Endothelial cell (in vitro differentiated cells): ENCODE results near the gene COL6A3. TPM values are rescaled to one million over a fixed set of nuclear protein-coding genes. Genes with fewer than 3 reads are reported as not detected.
"Not testable (repeated sequence)": the region's sequence is repeated elsewhere in the genome, so short reads cannot be mapped to it uniquely, and the experiment has no call there.

Experiments used
- DNase-seq: peaks from one replicate; pipeline ENCODE4 v3.0.0; 2021; ENCODE audit warnings: low spot score
- H3K27ac Mint-ChIP-seq: one replicate; pipeline ENCODE4 v1.8.0; 2021; ENCODE audit warnings: mixed read lengths, inconsistent platforms; ENCODE audit not compliant: unreplicated experiment
- H3K27me3 Mint-ChIP-seq: one replicate; pipeline ENCODE4 v1.8.0; 2021; ENCODE audit warnings: mild to moderate bottlenecking, moderate library complexity, mixed read lengths, inconsistent platforms; ENCODE audit not compliant: unreplicated experiment
- H3K36me3 Mint-ChIP-seq: one replicate; pipeline ENCODE4 v1.8.0; 2021; ENCODE audit warnings: mild to moderate bottlenecking, low read depth, mixed read lengths, inconsistent platforms; ENCODE audit not compliant: unreplicated experiment
- H3K4me1 Mint-ChIP-seq: one replicate; pipeline ENCODE4 v1.8.0; 2021; ENCODE audit warnings: mild to moderate bottlenecking, mixed read lengths, inconsistent platforms; ENCODE audit not compliant: unreplicated experiment
- H3K4me3 Mint-ChIP-seq: one replicate; pipeline ENCODE4 v1.8.0; 2021; ENCODE audit warnings: mild to moderate bottlenecking, mixed read lengths, inconsistent platforms; ENCODE audit not compliant: unreplicated experiment
- H3K9me3 Mint-ChIP-seq: one replicate; pipeline ENCODE4 v1.8.0; 2021; ENCODE audit warnings: mixed read lengths, inconsistent platforms; ENCODE audit not compliant: unreplicated experiment
- total RNA-seq: library from RNA; stranded (reverse); fragmentation: NEBNext Ultra II Directional; extraction: Animal tissue kit (Norgen Biotek cat#: 25700); gene quantifications from one replicate; pipeline ENCODE4 v1.2.1, GENCODE V29; 2021; ENCODE audit not compliant: unreplicated experiment
- TF ChIP-seq, protein P1 (sequence below): fragments of 200-600 bp; sonication (generic); IDR thresholded peaks from one replicate; pipeline ENCODE4 v1.5.0; 2021; ENCODE audit warnings: antibody characterized with exemption; ENCODE audit not compliant: unreplicated experiment

The COL6A3 gene
- total RNA-seq, 1 donor from 2014 or later, result 1.6 TPM

DNA sequence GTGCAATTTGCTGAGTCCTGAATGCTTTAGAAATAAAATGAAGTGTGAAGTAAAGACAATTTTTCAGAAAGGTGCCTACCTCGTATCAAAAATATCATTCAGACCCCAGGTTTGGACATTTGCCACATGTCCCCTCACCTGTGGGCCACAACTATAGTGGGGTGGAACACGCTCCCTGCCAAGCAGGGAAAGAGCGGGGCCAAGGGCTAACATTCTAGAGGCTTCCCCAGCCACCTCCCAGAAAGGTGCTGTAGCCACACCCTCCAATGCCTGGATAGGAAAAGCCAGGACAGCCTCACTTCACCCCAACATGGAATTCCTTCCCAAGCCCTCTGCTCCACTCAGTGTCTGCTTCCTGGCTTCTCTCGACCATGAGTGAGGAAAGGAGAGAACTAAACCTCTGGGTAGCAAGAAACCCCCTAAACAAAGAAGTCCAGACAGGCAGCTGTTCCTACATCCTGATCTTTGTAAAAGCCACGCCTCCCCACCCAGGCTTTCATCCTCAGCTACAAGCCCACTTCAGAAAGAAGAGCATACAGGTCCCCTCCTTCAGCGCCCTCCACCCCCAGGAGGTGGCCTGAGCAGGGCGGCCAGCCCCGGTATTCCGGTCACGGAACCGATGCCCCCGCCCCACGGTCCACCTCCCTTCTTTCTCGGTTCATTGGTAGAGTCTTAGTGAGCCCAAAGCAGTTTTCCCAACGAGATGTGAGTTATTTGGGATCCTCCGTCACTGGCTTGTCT lies 2.1 kb downstream of the COL6A3 start:
- H3K27ac Mint-ChIP-seq, result no peak overlapping the region
- peaks cover 6% of the 10 kb centered on the region for H3K4me1 Mint-ChIP-seq
- TF ChIP-seq, protein P1, sequence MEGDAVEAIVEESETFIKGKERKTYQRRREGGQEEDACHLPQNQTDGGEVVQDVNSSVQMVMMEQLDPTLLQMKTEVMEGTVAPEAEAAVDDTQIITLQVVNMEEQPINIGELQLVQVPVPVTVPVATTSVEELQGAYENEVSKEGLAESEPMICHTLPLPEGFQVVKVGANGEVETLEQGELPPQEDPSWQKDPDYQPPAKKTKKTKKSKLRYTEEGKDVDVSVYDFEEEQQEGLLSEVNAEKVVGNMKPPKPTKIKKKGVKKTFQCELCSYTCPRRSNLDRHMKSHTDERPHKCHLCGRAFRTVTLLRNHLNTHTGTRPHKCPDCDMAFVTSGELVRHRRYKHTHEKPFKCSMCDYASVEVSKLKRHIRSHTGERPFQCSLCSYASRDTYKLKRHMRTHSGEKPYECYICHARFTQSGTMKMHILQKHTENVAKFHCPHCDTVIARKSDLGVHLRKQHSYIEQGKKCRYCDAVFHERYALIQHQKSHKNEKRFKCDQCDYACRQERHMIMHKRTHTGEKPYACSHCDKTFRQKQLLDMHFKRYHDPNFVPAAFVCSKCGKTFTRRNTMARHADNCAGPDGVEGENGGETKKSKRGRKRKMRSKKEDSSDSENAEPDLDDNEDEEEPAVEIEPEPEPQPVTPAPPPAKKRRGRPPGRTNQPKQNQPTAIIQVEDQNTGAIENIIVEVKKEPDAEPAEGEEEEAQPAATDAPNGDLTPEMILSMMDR, result no peak
- peak overlapping the region; percentile 42 for H3K4me3 Mint-ChIP-seq
- H3K27me3 Mint-ChIP-seq, result no peaks in the 10 kb centered on the region
- no peaks in the 10 kb centered on the region for H3K9me3 Mint-ChIP-seq
- no peak for DNase-seq
- no peaks in the 10 kb centered on the region for H3K36me3 Mint-ChIP-seq

DNA sequence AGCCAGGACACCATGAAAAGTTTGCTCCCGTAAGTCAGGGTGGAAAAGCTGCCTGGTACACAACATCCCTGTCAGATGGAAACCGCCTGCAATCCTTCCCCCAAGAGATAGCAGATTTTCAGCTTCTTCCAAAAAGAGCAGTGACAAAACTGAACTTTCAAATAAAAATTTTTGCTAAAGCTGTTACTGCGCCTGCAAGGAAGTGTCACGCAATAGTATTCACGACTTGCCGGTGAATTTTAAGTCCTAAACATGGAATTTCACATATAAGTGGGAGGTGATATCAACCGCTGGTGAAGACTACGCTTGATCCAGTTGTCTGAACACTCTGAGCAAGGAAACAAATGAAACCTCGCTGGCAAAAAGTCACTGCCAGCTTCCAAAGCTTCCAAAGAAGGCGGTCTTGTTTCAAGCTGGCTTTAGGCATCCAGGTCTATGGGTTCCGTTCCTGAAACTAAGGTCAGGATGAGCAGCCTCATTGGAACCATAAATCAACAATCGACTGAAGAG lies 2.8 kb downstream of the COL6A3 start:
- H3K36me3 Mint-ChIP-seq, result no peaks in the 10 kb centered on the region
- H3K4me3 Mint-ChIP-seq, result no peak overlapping the region
- H3K9me3 Mint-ChIP-seq, result no peaks in the 10 kb centered on the region
- H3K4me1 Mint-ChIP-seq, result peaks cover 6% of the 10 kb centered on the region
- no peaks in the 10 kb centered on the region for H3K27me3 Mint-ChIP-seq
- H3K27ac Mint-ChIP-seq, result no peak overlapping the region
- TF ChIP-seq, protein P1, result no peak
- DNase-seq, result no peak

DNA sequence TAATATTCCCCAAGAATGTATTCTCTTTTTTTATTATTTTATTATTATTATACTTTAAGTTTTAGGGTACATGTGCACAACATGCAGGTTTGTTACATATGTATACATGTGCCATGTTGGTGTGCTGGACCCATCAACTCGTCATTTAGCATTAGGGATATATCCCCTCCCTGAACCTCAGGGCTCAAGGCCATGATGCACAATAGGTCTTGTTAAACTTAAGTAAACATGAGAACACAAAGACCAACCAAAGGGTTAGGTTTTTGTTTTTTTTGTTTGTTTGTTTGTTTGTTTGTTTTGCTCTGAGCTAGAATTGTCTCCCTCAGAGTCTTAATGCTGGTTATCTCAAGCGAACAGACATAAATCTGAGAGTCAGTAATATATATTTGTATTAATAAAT lies 4.7 kb downstream of the COL6A3 start:
- H3K4me3 Mint-ChIP-seq, H3K27me3 Mint-ChIP-seq, H3K27ac Mint-ChIP-seq, H3K4me1 Mint-ChIP-seq, H3K36me3 Mint-ChIP-seq, H3K9me3 Mint-ChIP-seq, DNase-seq: not testable (repeated sequence)

DNA sequence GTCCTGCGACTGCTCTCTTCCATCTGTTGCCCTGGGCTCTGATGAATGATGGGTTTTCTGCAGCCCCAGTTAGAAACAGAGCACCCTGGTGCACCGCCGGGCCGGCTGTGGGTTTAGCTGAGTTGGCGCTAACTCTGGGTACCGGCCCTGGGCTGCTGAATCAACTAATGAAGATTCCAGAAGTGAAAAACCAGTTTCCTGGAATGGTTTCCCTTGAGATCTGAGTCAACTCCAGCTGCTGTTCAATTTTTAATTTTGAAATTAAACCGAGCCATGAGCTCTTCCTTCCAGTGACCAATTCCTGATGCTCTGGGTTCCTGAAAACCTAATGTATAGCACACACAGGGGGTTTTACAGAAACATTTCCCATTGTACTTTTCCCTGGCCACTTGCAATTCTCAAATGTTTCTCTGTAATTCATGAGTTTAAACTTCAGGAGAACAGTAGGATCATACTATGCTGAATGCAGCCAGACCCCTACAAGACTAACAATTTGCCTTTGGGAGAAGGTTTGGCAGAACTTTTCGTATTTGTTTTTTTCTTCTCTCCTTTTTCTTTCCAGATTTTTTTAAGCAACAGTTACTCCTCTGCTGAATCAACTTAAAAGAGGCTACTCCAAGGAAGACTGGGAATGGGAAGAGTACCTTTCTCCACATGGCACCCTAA lies 5.5 kb downstream of the COL6A3 start:
- no peaks in the 10 kb centered on the region for H3K36me3 Mint-ChIP-seq
- DNase-seq, result no peak
- no peak overlapping the region for H3K27ac Mint-ChIP-seq
- TF ChIP-seq, protein P1, result no peak
- no peaks in the 10 kb centered on the region for H3K9me3 Mint-ChIP-seq
- H3K4me3 Mint-ChIP-seq, result no peak overlapping the region
- H3K27me3 Mint-ChIP-seq, result peaks cover 2% of the 10 kb centered on the region
- H3K4me1 Mint-ChIP-seq, result no peaks in the 10 kb centered on the region

DNA sequence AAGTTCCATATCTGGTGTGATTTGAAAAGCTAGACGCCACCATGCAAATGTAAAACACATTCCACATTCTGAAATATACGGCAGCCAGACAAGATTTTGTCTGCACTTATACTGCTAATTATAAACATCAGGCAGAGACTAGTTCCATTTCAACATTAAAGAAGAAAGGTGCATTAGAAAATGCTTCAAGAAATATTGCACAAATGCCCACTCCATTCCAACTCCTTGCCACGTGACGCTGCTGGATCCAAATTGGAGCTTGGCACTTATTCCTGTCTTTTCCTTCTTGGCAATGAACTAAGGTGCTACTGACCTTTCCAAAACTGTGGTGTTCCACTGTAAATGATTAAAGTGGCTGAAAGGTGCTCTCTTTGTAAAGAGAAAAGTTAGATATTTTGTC lies 6.3 kb downstream of the COL6A3 start:
- DNase-seq, result no peak
- TF ChIP-seq, protein P1, result no peak
- H3K36me3 Mint-ChIP-seq, result no peaks in the 10 kb centered on the region
- H3K9me3 Mint-ChIP-seq, result no peaks in the 10 kb centered on the region
- H3K4me3 Mint-ChIP-seq, result no peak overlapping the region
- H3K4me1 Mint-ChIP-seq, result no peaks in the 10 kb centered on the region
- H3K27me3 Mint-ChIP-seq, result peaks cover 2% of the 10 kb centered on the region
- no peak overlapping the region for H3K27ac Mint-ChIP-seq
